Liver (tissue), 9 donors: ENCODE data around the gene SCLY. TPM values are rescaled to one million over a fixed set of nuclear protein-coding genes. Genes with fewer than 3 reads are reported as not detected.

Experiments used
- DNase-seq: peaks from one replicate; pipeline ENCODE4 v3.0.0-alpha.2; 2017; ENCODE audit warnings: low spot score
- H3K27ac ChIP-seq, 2 donors: one replicate each; pipeline ENCODE4 v1.7.0; 2013; ENCODE audit warnings: inconsistent platforms in 2 of 2, low read length in 2 of 2, control low read depth in 1 of 2, low read depth in 1 of 2, mild to moderate bottlenecking in 1 of 2
- H3K27me3 ChIP-seq, 4 donors: one replicate each; pipeline versions ENCODE4 v1.6.1 to v1.7.0; 2013; ENCODE audit warnings: low read length in 3 of 4, inconsistent platforms in 1 of 4, mild to moderate bottlenecking in 1 of 4, moderate library complexity in 1 of 4; ENCODE audit not compliant: control insufficient read depth in 4 of 4, insufficient read depth in 4 of 4
- H3K36me3 ChIP-seq, 4 donors: one replicate each; pipeline versions ENCODE4 v1.6.1 to v1.7.0; 2013; ENCODE audit warnings: low read length in 3 of 4, mild to moderate bottlenecking in 3 of 4, low read depth in 1 of 4, moderate library complexity in 1 of 4; ENCODE audit not compliant: control insufficient read depth in 4 of 4, insufficient read depth in 3 of 4
- H3K4me1 ChIP-seq, 4 donors: one replicate each; pipeline versions ENCODE4 v1.6.1 to v1.7.0; 2013; ENCODE audit warnings: low read length in 3 of 4, mild to moderate bottlenecking in 3 of 4, moderate library complexity in 1 of 4; ENCODE audit not compliant: control insufficient read depth in 4 of 4, insufficient read depth in 4 of 4
- H3K4me3 ChIP-seq, 3 donors: one replicate each; pipeline versions ENCODE4 v1.6.1 to v1.7.0; 2013; ENCODE audit warnings: low read length in 3 of 3, control low read depth in 1 of 3, low read depth in 1 of 3, mild to moderate bottlenecking in 1 of 3
- H3K9ac ChIP-seq, 2 donors: one replicate each; pipeline ENCODE4 v1.7.0; 2013; ENCODE audit warnings: low read length in 2 of 2, mild to moderate bottlenecking in 2 of 2, moderate library complexity in 2 of 2, control low read depth in 1 of 2, low read depth in 1 of 2
- H3K9me3 ChIP-seq, 4 donors: one replicate each; pipeline versions ENCODE4 v1.6.1 to v1.7.0; 2013; ENCODE audit warnings: low read length in 3 of 4; ENCODE audit not compliant: control insufficient read depth in 4 of 4
- EGR1 ChIP-seq, 2 donors: IDR thresholded peaks; 2 replicates each; pipeline ENCODE4 v1.6.1; 2016 to 2018; ENCODE audit warnings: antibody characterized with exemption in 2 of 2, low read depth in 2 of 2
- FOXA1 ChIP-seq: IDR thresholded peaks from 2 replicates; pipeline ENCODE4 v1.6.1; 2016; ENCODE audit warnings: antibody characterized with exemption
- FOXA2 ChIP-seq: IDR thresholded peaks from 2 replicates; pipeline ENCODE4 v1.6.1; 2016; ENCODE audit warnings: antibody characterized with exemption
- GABPA ChIP-seq, 2 donors: IDR thresholded peaks in 1 of 2; conservative IDR thresholded peaks in 1 of 2; 2 replicates each; pipeline ENCODE4 v1.6.1; 2016; ENCODE audit warnings: antibody characterized with exemption in 2 of 2, mild to moderate bottlenecking in 1 of 2, moderate library complexity in 1 of 2
- HNF4A ChIP-seq, 2 donors: conservative IDR thresholded peaks; 2 replicates each; pipeline ENCODE4 v1.6.1; 2016; ENCODE audit warnings: antibody characterized with exemption in 2 of 2, mild to moderate bottlenecking in 2 of 2
- HNF4G ChIP-seq: IDR thresholded peaks from 2 replicates; pipeline ENCODE4 v1.6.1; 2016; ENCODE audit warnings: antibody characterized with exemption
- JUND ChIP-seq, 2 donors: IDR thresholded peaks; 2 replicates each; pipeline ENCODE4 v1.6.1; 2016; ENCODE audit warnings: antibody characterized with exemption in 2 of 2
- NR2F2 ChIP-seq: IDR thresholded peaks from 2 replicates; pipeline ENCODE4 v1.6.1; 2016; ENCODE audit warnings: antibody characterized with exemption
- RAD21 ChIP-seq, 2 donors: IDR thresholded peaks; 2 replicates each; pipeline ENCODE4 v1.6.1; 2016; ENCODE audit warnings: antibody characterized with exemption in 2 of 2, mild to moderate bottlenecking in 2 of 2
- RXRA ChIP-seq, 2 donors: IDR thresholded peaks; 2 replicates each; pipeline ENCODE4 v1.6.1; 2017 to 2018; ENCODE audit warnings: antibody characterized with exemption in 2 of 2, mild to moderate bottlenecking in 1 of 2
- SP1 ChIP-seq: IDR thresholded peaks from 2 replicates; pipeline ENCODE4 v1.6.1; 2018; ENCODE audit warnings: antibody characterized with exemption, mild to moderate bottlenecking
- TAF1 ChIP-seq: conservative IDR thresholded peaks from 2 replicates; pipeline ENCODE4 v1.6.1; 2016; ENCODE audit warnings: antibody characterized with exemption, mild to moderate bottlenecking
- YY1 ChIP-seq: IDR thresholded peaks from 2 replicates; pipeline ENCODE4 v1.6.1; 2016; ENCODE audit warnings: antibody characterized with exemption, mild to moderate bottlenecking
- WGBS: extraction: QIAGEN DNeasy Blood & Tissue Kit; methylation state at CpG from one replicate; pipeline ENCODE4 v1.1.7; 2013; 5-methylcytosine and 5-hydroxymethylcytosine counted together
- polyA plus RNA-seq, 2 donors: library from polyadenylated mRNA; stranded (reverse) in 1 of 2; unstranded in 1 of 2; fragments of 200-250 nt in 1 of 2; fragments of >200 nt in 1 of 2; fragmentation: Nextera tagmentation in 1 of 2; extraction: Ambion mirVana in 1 of 2; gene quantifications; one replicate each; pipeline versions ENCODE4 v1.2.1 to v1.2.3, GENCODE V29; 2013 to 2015
- total RNA-seq, 2 donors: library from RNA; depleted of rRNA; stranded (reverse); fragments of >200 nt; gene quantifications; one replicate each; pipeline ENCODE4 v1.2.3, GENCODE V29; 2014
- TF ChIP-seq, protein P1 (sequence below): IDR thresholded peaks from 2 replicates; pipeline ENCODE4 v1.6.1; 2016; ENCODE audit warnings: antibody characterized with exemption
- TF ChIP-seq, protein P2 (sequence below): IDR thresholded peaks from 2 replicates; pipeline ENCODE4 v1.6.1; 2016; ENCODE audit warnings: antibody characterized with exemption, mild to moderate bottlenecking
- TF ChIP-seq, protein P3 (sequence below): IDR thresholded peaks from 2 replicates; pipeline ENCODE4 v1.6.1; 2016; ENCODE audit warnings: antibody characterized with exemption
- TF ChIP-seq, protein P4 (sequence below): fragments of 150-350 bp; IDR thresholded peaks from 2 replicates; pipeline ENCODE4 v1.5.1; 2017; ENCODE audit warnings: improper control_type of control experiment, low read depth, low read length; ENCODE audit not compliant: missing input control
- TF ChIP-seq, protein P5 (sequence below): IDR thresholded peaks from 2 replicates; pipeline ENCODE4 v1.6.1; 2016; ENCODE audit warnings: antibody characterized with exemption
- donor health status: healthy.
- donor health status: healthy.
- donor health status: healthy.
- donor health status: healthy.
- donor health status: healthy.

Gene SCLY
- total and polyA plus RNA-seq, 4 donors: 21.6 to 39.2 (median 25.0) TPM

DNA sequence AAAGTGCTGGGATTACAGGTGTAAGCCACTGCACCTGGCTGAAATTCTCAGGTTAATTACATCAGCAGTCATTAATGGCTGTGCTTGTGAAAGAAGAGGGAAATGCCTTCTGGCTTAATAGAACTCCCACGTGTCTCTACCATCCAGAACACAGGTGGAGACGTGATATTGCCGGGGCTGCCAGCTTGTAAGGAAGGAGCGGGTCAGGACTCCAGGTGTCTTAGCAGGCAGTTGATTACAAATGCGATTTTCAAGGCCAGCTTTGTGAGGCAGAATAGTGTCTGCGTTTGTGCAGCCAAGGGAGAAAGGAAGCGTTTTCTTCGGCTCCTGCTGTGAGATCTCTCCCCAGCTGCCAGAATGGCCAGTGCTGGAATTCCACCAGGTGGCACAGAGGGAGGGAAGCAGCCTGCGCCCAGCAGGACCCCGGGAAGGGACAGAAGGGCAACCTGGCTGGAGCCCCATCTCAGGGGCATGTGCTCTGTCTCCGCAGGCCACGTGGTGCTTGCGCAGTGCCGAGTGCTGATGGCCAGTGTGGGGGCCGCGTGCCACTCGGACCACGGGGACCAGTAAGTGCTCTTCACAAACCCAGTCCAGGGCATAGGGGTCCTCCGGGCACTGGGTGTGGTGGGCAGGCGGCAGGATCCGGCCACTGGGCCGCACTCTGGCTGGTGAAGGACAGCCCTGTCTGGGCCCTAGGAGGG is 35.7 kb downstream of the SCLY start:
- H3K9ac ChIP-seq: no peak overlapping the region
- peaks cover 0 to 9% (median 0%) of the 10 kb centered on the region in 4 donors for H3K36me3 ChIP-seq
- TF ChIP-seq, protein P1, sequence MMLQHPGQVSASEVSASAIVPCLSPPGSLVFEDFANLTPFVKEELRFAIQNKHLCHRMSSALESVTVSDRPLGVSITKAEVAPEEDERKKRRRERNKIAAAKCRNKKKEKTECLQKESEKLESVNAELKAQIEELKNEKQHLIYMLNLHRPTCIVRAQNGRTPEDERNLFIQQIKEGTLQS: no peak
- H3K4me1 ChIP-seq: peaks cover 2 to 8% (median 5%) of the 10 kb centered on the region in 4 donors
- no peak overlapping the region for H3K27ac ChIP-seq
- 91% methylated on average over 22 of the region's 22 CpGs for WGBS
- no peaks in the 10 kb centered on the region for H3K27me3 ChIP-seq
- no peaks in the 10 kb centered on the region for H3K9me3 ChIP-seq
- H3K4me3 ChIP-seq: no peak overlapping the region
- DNase-seq: no peak

DNA sequence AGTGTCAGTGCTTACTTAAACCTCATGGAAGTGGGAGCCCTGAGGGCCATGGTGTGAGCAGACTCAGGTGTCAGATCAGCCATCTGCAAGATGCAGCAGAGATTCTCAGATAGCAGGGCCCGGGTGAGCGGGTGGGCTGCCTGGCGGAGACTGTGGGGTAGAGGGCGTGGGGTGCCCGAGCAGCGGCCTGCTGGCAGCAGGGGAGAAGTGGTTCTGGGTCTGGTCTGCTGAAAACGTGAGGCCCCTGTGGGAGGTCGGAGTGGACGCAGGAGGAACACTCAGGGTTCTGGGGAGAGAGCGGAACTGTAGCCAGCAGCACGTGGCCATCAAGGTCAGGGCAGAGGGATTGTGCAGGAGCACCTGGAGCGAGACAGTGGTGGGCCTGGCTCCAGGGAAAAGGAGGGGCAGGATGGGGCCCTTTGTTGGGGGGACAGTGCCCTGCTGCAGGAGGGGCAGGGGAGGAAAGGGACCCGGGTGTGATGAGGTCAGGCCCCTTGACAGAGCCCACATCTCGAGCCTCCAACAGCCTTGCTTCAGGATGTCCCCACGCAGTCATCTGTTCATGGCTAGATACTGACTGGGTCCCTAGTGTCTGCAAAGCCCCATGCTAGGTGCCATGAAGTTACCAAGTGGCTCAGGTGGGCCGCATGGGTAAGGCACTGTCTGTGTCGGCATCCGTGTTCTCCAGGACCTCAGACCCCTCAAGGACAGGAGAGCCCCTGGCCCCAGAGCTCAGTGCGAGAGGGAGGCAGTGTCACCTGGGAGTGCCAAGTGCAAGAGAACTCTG is 36.6 kb downstream of the SCLY start:
- 86% methylated on average over 19 of the region's 19 CpGs for WGBS

More for the DNA sequence above, 36.6 kb downstream of the SCLY start:
- no peak for DNase-seq
- H3K27ac ChIP-seq: no peak overlapping the region
- no peaks in the 10 kb centered on the region for H3K27me3 ChIP-seq
- H3K4me1 ChIP-seq: peaks cover 2 to 8% (median 5%) of the 10 kb centered on the region in 4 donors
- no peak for TF ChIP-seq NR2F2
- TF ChIP-seq RXRA (IDR thresholded peaks at IDR 0.05): no peak
- TF ChIP-seq FOXA2: no peak
- TF ChIP-seq JUND (IDR thresholded peaks at IDR 0.05): no peak
- TF ChIP-seq, protein P2, sequence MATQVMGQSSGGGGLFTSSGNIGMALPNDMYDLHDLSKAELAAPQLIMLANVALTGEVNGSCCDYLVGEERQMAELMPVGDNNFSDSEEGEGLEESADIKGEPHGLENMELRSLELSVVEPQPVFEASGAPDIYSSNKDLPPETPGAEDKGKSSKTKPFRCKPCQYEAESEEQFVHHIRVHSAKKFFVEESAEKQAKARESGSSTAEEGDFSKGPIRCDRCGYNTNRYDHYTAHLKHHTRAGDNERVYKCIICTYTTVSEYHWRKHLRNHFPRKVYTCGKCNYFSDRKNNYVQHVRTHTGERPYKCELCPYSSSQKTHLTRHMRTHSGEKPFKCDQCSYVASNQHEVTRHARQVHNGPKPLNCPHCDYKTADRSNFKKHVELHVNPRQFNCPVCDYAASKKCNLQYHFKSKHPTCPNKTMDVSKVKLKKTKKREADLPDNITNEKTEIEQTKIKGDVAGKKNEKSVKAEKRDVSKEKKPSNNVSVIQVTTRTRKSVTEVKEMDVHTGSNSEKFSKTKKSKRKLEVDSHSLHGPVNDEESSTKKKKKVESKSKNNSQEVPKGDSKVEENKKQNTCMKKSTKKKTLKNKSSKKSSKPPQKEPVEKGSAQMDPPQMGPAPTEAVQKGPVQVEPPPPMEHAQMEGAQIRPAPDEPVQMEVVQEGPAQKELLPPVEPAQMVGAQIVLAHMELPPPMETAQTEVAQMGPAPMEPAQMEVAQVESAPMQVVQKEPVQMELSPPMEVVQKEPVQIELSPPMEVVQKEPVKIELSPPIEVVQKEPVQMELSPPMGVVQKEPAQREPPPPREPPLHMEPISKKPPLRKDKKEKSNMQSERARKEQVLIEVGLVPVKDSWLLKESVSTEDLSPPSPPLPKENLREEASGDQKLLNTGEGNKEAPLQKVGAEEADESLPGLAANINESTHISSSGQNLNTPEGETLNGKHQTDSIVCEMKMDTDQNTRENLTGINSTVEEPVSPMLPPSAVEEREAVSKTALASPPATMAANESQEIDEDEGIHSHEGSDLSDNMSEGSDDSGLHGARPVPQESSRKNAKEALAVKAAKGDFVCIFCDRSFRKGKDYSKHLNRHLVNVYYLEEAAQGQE: no peak
- no peak for TF ChIP-seq TAF1
- TF ChIP-seq, protein P1: no peak
- TF ChIP-seq HNF4A (conservative IDR thresholded peaks at IDR 0.05): no peak
- no peak for TF ChIP-seq GABPA (IDR thresholded peaks at IDR 0.05 in 1 of 2, conservative IDR thresholded peaks at IDR 0.05 in 1 of 2)
- TF ChIP-seq SP1: no peak
- no peak for TF ChIP-seq EGR1 (IDR thresholded peaks at IDR 0.05; ENCODE audit: low read depth in 2 of 2)
- TF ChIP-seq, protein P3, sequence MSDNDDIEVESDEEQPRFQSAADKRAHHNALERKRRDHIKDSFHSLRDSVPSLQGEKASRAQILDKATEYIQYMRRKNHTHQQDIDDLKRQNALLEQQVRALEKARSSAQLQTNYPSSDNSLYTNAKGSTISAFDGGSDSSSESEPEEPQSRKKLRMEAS: no peak
- TF ChIP-seq HNF4G: no peak
- TF ChIP-seq FOXA1: no peak
- TF ChIP-seq, protein P4, sequence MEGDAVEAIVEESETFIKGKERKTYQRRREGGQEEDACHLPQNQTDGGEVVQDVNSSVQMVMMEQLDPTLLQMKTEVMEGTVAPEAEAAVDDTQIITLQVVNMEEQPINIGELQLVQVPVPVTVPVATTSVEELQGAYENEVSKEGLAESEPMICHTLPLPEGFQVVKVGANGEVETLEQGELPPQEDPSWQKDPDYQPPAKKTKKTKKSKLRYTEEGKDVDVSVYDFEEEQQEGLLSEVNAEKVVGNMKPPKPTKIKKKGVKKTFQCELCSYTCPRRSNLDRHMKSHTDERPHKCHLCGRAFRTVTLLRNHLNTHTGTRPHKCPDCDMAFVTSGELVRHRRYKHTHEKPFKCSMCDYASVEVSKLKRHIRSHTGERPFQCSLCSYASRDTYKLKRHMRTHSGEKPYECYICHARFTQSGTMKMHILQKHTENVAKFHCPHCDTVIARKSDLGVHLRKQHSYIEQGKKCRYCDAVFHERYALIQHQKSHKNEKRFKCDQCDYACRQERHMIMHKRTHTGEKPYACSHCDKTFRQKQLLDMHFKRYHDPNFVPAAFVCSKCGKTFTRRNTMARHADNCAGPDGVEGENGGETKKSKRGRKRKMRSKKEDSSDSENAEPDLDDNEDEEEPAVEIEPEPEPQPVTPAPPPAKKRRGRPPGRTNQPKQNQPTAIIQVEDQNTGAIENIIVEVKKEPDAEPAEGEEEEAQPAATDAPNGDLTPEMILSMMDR: no peak
- TF ChIP-seq RAD21 (IDR thresholded peaks at IDR 0.05): no peak
- TF ChIP-seq YY1: no peak
- TF ChIP-seq, protein P5, sequence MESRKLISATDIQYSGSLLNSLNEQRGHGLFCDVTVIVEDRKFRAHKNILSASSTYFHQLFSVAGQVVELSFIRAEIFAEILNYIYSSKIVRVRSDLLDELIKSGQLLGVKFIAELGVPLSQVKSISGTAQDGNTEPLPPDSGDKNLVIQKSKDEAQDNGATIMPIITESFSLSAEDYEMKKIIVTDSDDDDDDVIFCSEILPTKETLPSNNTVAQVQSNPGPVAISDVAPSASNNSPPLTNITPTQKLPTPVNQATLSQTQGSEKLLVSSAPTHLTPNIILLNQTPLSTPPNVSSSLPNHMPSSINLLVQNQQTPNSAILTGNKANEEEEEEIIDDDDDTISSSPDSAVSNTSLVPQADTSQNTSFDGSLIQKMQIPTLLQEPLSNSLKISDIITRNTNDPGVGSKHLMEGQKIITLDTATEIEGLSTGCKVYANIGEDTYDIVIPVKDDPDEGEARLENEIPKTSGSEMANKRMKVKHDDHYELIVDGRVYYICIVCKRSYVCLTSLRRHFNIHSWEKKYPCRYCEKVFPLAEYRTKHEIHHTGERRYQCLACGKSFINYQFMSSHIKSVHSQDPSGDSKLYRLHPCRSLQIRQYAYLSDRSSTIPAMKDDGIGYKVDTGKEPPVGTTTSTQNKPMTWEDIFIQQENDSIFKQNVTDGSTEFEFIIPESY: no peak
- H3K4me3 ChIP-seq: no peak overlapping the region
- peaks cover 0 to 6% (median 0%) of the 10 kb centered on the region in 4 donors for H3K36me3 ChIP-seq
- H3K9me3 ChIP-seq: no peaks in the 10 kb centered on the region
- no peak overlapping the region for H3K9ac ChIP-seq
